H1 (cell line): ENCODE results near the gene PLB1. TPM values are rescaled to one million over a fixed set of nuclear protein-coding genes. Genes with fewer than 3 reads are reported as not detected.

ENCODE experiments used
- ATF3 ChIP-seq: IDR thresholded peaks from 2 replicates; pipeline ENCODE4 v1.6.1; 2011; ENCODE audit warnings: low read depth, mild to moderate bottlenecking, low read length; ENCODE audit not compliant: insufficient read depth
- BRCA1 ChIP-seq: IDR thresholded peaks from 2 replicates; pipeline ENCODE4 v1.6.1; 2012; ENCODE audit warnings: low read depth, low read length, improper control_type of control experiment
- CHD7 ChIP-seq: fragments of 300-600 bp; sonication (generic); IDR thresholded peaks from 2 replicates; pipeline ENCODE4 v1.7.1; 2012; ENCODE audit warnings: low read length, moderate library complexity, mild to moderate bottlenecking, inconsistent platforms; ENCODE audit not compliant: insufficient replicate concordance
- EGR1 ChIP-seq: IDR thresholded peaks from 2 replicates; pipeline ENCODE4 v1.6.1; 2011; ENCODE audit warnings: low read depth, low read length, borderline replicate concordance
- MAFK ChIP-seq: IDR thresholded peaks from 2 replicates; pipeline ENCODE4 v1.6.1; 2012; ENCODE audit warnings: low read depth, mild to moderate bottlenecking, improper control_type of control experiment, low read length
- RFX5 ChIP-seq: IDR thresholded peaks from 2 replicates; pipeline ENCODE4 v1.6.1; 2011; ENCODE audit warnings: low read depth, low read length, improper control_type of control experiment, borderline replicate concordance
- RNF2 ChIP-seq: fragments of 200-900, 300-1000 bp; sonication (generic); IDR thresholded peaks from 2 replicates; pipeline ENCODE4 v1.7.1; 2016; ENCODE audit warnings: borderline replicate concordance, low read depth, mild to moderate bottlenecking, antibody characterized with exemption, low read length; ENCODE audit not compliant: poor library complexity, severe bottlenecking; ENCODE audit errors: missing control alignments
- SIX5 ChIP-seq: IDR thresholded peaks from 2 replicates; pipeline ENCODE4 v1.6.1; 2011; ENCODE audit warnings: mild to moderate bottlenecking, low read depth, low read length
- TCF12 ChIP-seq: IDR thresholded peaks from 2 replicates; pipeline ENCODE4 v1.6.1; 2011; ENCODE audit warnings: low read depth, mild to moderate bottlenecking, low read length
- TEAD4 ChIP-seq: IDR thresholded peaks from 2 replicates; pipeline ENCODE4 v1.6.1; 2012; ENCODE audit warnings: low read depth, low read length, inconsistent platforms, mixed read lengths
- polyA plus RNA-seq, 7 experiments: library from polyadenylated mRNA; depleted of rRNA in 3 of 7; stranded (reverse) in 5 of 7; unstranded in 2 of 7; fragments of >200 nt in 5 of 7; fragments of 200-250 nt in 2 of 7; gene quantifications; 1 replicate in 5 of 7; 2 replicates in 1 of 7; 4 replicates in 1 of 7; pipeline versions ENCODE4 v1.2.1 to v1.2.3, GENCODE V29; 2011 to 2013; ENCODE audit warnings: missing spikeins in 2 of 7, mixed read lengths in 2 of 7
- total RNA-seq: library from RNA; stranded (reverse); fragmentation: NEBNext Ultra II Directional; extraction: Animal tissue kit (Norgen Biotek cat#: 25700); gene quantifications from 2 replicates; pipeline ENCODE4 v1.2.1, GENCODE V29; 2021

Gene PLB1
- total and polyA plus RNA-seq, 2 of the 8 experiments (the other 6 are each of a cell fraction or from before 2014, with no cell fraction given) = 0.20 to 0.36 TPM

GRCh38 chr2:28546242-28546641 lies 50.4 kb downstream of the PLB1 start (continued):
- TF ChIP-seq CHD7 = no peak
- TF ChIP-seq EGR1 = no peak
- no peak for TF ChIP-seq SIX5
- TF ChIP-seq ATF3 = no peak
- TF ChIP-seq BRCA1 = no peak
- no peak for TF ChIP-seq RNF2
- no peak for TF ChIP-seq TEAD4
- no peak for TF ChIP-seq MAFK
- TF ChIP-seq TCF12 = no peak
- TF ChIP-seq RFX5 = no peak
